Kidney (tissue), 14 donors: ENCODE measurements around the gene RASD1. TPM values are rescaled to one million over a fixed set of nuclear protein-coding genes. Genes with fewer than 3 reads are reported as not detected.

Source experiments
- DNase-seq, 5 donors: peaks; one replicate each; pipeline ENCODE4 v3.0.0-alpha.2; 2013 to 2020
- FAIRE-seq: peaks from 2 replicates; lab custom pipeline; 2012; peaks lifted over from hg19 to GRCh38; lab: Jason Lieb, UNC
- H3K27ac ChIP-seq, 2 donors: one replicate each; pipeline ENCODE4 v1.7.0; 2013; ENCODE audit warnings: low read depth in 2 of 2, low read length in 2 of 2, inconsistent platforms in 1 of 2
- H3K27me3 ChIP-seq: one replicate; pipeline ENCODE4 v1.7.1; 2013; ENCODE audit warnings: low read length, inconsistent platforms; ENCODE audit not compliant: control insufficient read depth, insufficient read depth
- H3K36me3 ChIP-seq, 3 donors: one replicate each; pipeline versions ENCODE4 v1.7.0 to v1.7.1; 2013; ENCODE audit warnings: low read length in 3 of 3, control low read depth in 1 of 3, inconsistent platforms in 1 of 3; ENCODE audit not compliant: insufficient read depth in 3 of 3, control insufficient read depth in 2 of 3
- H3K4me1 ChIP-seq, 3 donors: one replicate each; pipeline versions ENCODE4 v1.7.0 to v1.7.1; 2013; ENCODE audit warnings: low read length in 3 of 3, inconsistent platforms in 1 of 3, low read depth in 1 of 3; ENCODE audit not compliant: control insufficient read depth in 2 of 3, insufficient read depth in 2 of 3
- H3K4me3 ChIP-seq, 3 donors: one replicate each; pipeline versions ENCODE4 v1.7.0 to v1.8.1; 2013; ENCODE audit warnings: low read length in 3 of 3, control low read depth in 1 of 3, inconsistent platforms in 1 of 3
- H3K9ac ChIP-seq, 3 donors: one replicate each; pipeline versions ENCODE4 v1.7.0 to v1.7.1; 2013; ENCODE audit warnings: low read length in 3 of 3, control low read depth in 1 of 3, inconsistent platforms in 1 of 3
- H3K9me3 ChIP-seq, 3 donors: one replicate each; pipeline versions ENCODE4 v1.7.0 to v1.7.1; 2013; ENCODE audit warnings: low read length in 3 of 3, control low read depth in 1 of 3, inconsistent platforms in 1 of 3; ENCODE audit not compliant: control insufficient read depth in 2 of 3, insufficient read depth in 1 of 3
- CTCF ChIP-seq: IDR thresholded peaks from 3 replicates; pipeline ENCODE4 v1.5.1; 2012; ENCODE audit warnings: mild to moderate bottlenecking, moderate library complexity, borderline replicate concordance; ENCODE audit not compliant: insufficient read depth; ENCODE audit errors: extremely low read depth
- intact Hi-C: fragments of 100-400 bp; cut with DNase I; formaldehyde crosslinking; loops from one replicate; pipeline ENCODE4 v1.11.1; 2022
- polyA plus RNA-seq: library from polyadenylated mRNA; stranded (reverse); fragments of 350-450 nt; fragmentation: Illumina TruSeq; extraction: RNeasy Lipid Tissue Mini Kit (QIAGEN cat#74804); gene quantifications from one replicate; pipeline ENCODE4 v1.2.3, GENCODE V29; 2014; ENCODE audit warnings: low read depth, low replicate concordance; ENCODE audit not compliant: insufficient read depth
- total RNA-seq: library from RNA; stranded (reverse); fragmentation: NEBNext Ultra II Directional; extraction: Animal tissue kit (Norgen Biotek cat#: 25700); gene quantifications from one replicate; pipeline ENCODE4 v1.2.1, GENCODE V29; 2021
- donor health status: control.
- donor health status: control.
- donor health status: control.
- donor health status: control.
- donor health status: control.
- donor health status: DM: yes; HTN: yes; CAD: no.
- donor health status: Normal renal cell carcinoma (clear cell type).

RASD1 gene
- total and polyA plus RNA-seq, 2 donors from 2014 or later: 103 to 147 TPM

DNA sequence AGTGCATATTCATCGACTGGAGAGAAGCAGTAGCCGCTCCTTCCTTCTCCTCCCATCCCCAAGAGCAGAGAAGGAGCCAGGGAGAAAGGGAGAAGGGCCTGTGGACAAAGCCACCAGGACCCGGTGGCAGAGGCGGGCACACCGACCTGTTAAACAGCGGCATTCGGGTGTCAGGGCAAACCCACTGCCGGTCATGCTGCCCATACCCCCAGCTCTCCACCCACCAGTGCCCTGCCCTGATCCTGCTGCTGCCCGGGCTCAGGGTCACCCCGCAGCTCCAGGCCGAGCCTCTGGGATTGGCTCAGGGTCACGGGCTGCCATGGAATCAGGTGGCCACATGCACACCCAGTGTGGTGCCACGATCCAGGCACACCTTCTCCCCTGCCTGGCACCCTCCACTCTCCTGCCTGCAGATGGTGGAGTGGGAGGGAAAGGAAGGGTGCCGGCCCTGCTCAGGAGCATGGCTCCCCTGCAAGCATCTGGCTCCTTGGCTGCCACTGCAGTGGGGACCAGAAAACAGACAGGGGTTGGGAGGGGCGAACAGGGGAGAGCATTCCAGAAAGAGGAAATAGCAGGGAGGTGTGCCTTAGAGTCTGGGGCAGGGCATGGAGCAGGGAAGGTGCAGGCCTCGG, 18.3 kb upstream of the RASD1 start:
- DNase-seq (peak in 1 of 5 donors; percentile 50), FAIRE-seq (no peak)
- no peak for TF ChIP-seq CTCF
- intact Hi-C loops: no loop called here
- H3K36me3 ChIP-seq: no peaks in the 10 kb centered on the region
- H3K9ac ChIP-seq: no peak overlapping the region
- no peaks in the 10 kb centered on the region for H3K4me1 ChIP-seq
- no peaks in the 10 kb centered on the region for H3K27me3 ChIP-seq
- H3K4me3 ChIP-seq: no peak overlapping the region
- H3K9me3 ChIP-seq: no peaks in the 10 kb centered on the region
- no peak overlapping the region for H3K27ac ChIP-seq

- no peak overlapping the region for H3K27ac ChIP-seq
- DNase-seq (peak in 1 of 5 donors; percentile 59), FAIRE-seq (no peak)
- H3K9ac ChIP-seq: no peak overlapping the region
- no peaks in the 10 kb centered on the region for H3K27me3 ChIP-seq
- H3K9me3 ChIP-seq: no peaks in the 10 kb centered on the region
- intact Hi-C loops: no loop called here
- no peak for TF ChIP-seq CTCF
- no peak overlapping the region for H3K4me3 ChIP-seq
- no peaks in the 10 kb centered on the region for H3K4me1 ChIP-seq
- no peaks in the 10 kb centered on the region for H3K36me3 ChIP-seq
Measured at GRCh38 chr17:17513626-17514025, 17.4 kb upstream of the RASD1 start.

- no peak for TF ChIP-seq CTCF
Measured at GRCh38 chr17:17512866-17513265, 16.7 kb upstream of the RASD1 start.

More at GRCh38 chr17:17512866-17513265, 16.7 kb upstream of the RASD1 start:
- Histone ChIP-seq H3K4me1 (no peaks in the 10 kb centered on the region), H3K27me3 (no peaks in the 10 kb centered on the region), H3K9ac (no peak overlapping the region), H3K36me3 (no peaks in the 10 kb centered on the region), H3K9me3 (no peaks in the 10 kb centered on the region), H3K4me3 (no peak overlapping the region), H3K27ac (no peak overlapping the region)
- DNase-seq (peak in 1 of 5 donors; percentile 32), FAIRE-seq (no peak)
- intact Hi-C loops: no loop called here
